Lower leg skin (tissue), 3 donors: Measurements from ENCODE around the gene MFSD11.

Experiments
- CTCF ChIP-seq, 3 donors: fragments of 450-650 bp; IDR thresholded peaks; one replicate each; pipeline ENCODE4 v1.5.1; 2016; ENCODE audit warnings: antibody characterized with exemption in 3 of 3, mild to moderate bottlenecking in 3 of 3, moderate library complexity in 2 of 3
- POLR2A ChIP-seq, 2 donors: fragments of 450-650 bp; IDR thresholded peaks; one replicate each; pipeline ENCODE4 v1.6.1; 2016 to 2017; ENCODE audit warnings: antibody characterized with exemption in 2 of 2, mild to moderate bottlenecking in 1 of 2, moderate library complexity in 1 of 2

- TF ChIP-seq CTCF (IDR thresholded peaks at IDR 0.05): no peak
- no peak for TF ChIP-seq POLR2A (IDR thresholded peaks at IDR 0.05)
Observed at GRCh38 chr17:76701471-76701967, 36.4 kb upstream of the MFSD11 start.
